Subcutaneous adipose tissue (tissue), 4 donors: Measurements from ENCODE around the gene OSBPL7. TPM values are rescaled to one million over a fixed set of nuclear protein-coding genes. Genes with fewer than 3 reads are reported as not detected.

Experiments used
- CTCF ChIP-seq: fragments of 450-650 bp; IDR thresholded peaks from one replicate; pipeline ENCODE4 v1.5.1; 2016; ENCODE audit warnings: low read depth, mild to moderate bottlenecking, control low read depth, antibody characterized with exemption, moderate library complexity
- total RNA-seq, 4 donors: library from RNA; depleted of rRNA; stranded (reverse); fragments of >200 nt; gene quantifications; one replicate each; pipeline ENCODE4 v1.1.0, GENCODE V29; 2016

Gene OSBPL7
- total RNA-seq, 4 donors from 2014 or later = 2.2 to 4.1 (median 2.5) TPM

- no peak for TF ChIP-seq CTCF
Observed at GRCh38 chr17:47813512-47814031, 8.0 kb downstream of the OSBPL7 start.

DNA sequence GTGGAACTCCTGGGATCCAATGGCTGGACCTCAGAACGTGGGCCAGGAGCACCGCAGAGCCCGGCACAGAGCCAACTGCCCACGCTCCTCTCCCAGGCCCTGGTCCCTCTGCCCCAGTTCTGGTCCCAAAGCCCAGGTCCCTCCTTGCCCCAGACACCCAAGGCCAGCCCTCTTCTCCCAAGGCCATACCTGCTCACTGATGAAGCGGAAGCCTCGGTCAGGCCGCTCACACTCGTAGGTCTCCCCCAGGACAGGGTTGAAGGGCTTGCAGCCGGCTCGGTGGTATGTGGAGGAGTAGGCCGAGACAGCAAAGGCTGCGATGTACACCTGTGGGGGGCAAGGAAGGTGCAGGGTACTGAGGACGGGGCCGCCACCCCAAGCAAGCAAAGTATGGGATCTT is 8.5 kb downstream of the OSBPL7 start:
- no peak for TF ChIP-seq CTCF

GRCh38 chr17:47812146-47812920 is 9.3 kb downstream of the OSBPL7 start:
- no peak for TF ChIP-seq CTCF

GRCh38 chr17:47811709-47812108 is 9.9 kb downstream of the OSBPL7 start:
- no peak for TF ChIP-seq CTCF

- no peak for TF ChIP-seq CTCF
Observed at GRCh38 chr17:47810901-47811635, 10.5 kb downstream of the OSBPL7 start.

DNA sequence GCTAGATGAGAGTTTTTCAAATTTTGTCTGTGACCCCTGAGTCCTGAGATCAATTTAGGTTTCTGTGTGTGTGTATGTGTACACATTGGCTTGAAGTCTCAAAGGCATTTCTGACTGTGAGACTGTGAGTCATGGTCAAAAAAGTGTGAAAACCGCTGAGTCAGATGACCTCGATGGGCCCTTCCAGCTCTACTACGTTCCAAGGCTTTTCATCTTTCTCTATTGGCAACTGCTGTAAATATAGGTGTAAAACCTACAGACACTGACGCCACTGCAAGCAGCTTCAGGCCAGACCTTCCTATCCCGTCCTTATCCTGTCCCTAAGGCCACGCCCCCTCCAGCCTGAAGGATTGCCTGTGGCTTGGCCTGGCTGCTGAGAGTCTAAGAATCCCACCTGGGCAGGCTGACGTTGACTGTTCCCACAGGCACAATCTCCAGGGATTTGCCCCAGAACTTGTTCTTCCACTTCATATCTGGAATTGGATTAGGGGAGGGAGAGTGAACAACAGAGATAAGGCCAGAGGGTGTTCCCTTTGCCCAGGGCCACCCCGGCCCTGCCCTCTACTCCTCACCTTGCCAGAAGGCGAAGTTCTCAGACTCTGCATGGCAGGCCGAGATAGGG is 11.3 kb downstream of the OSBPL7 start:
- no peak for TF ChIP-seq CTCF
